D721Med (cell line): Measurements from ENCODE around the gene HTR1E.
"Not testable (repeated sequence)": the region's sequence is repeated elsewhere in the genome, so short reads cannot be mapped to it uniquely, and the experiment has no call there.

ENCODE experiments used
- DNase-seq: peaks from one replicate; pipeline ENCODE4 v3.0.0; 2011; ENCODE audit warnings: low spot score; ENCODE audit not compliant: insufficient read length
- FAIRE-seq: peaks from 2 replicates; lab custom pipeline; 2011; peaks lifted over from hg19 to GRCh38; lab: Jason Lieb, UNC
- TF ChIP-seq, protein P1 (sequence below): IDR thresholded peaks from 2 replicates; pipeline ENCODE4 v1.5.1; 2012; ENCODE audit warnings: mild to moderate bottlenecking, control low read depth; ENCODE audit not compliant: insufficient read depth; ENCODE audit errors: missing control alignments

HTR1E gene

GRCh38 chr6:86978251-86978650 lies 40.9 kb downstream of the HTR1E start:
- DNase-seq (no peak), FAIRE-seq (no peak)
- TF ChIP-seq, protein P1, sequence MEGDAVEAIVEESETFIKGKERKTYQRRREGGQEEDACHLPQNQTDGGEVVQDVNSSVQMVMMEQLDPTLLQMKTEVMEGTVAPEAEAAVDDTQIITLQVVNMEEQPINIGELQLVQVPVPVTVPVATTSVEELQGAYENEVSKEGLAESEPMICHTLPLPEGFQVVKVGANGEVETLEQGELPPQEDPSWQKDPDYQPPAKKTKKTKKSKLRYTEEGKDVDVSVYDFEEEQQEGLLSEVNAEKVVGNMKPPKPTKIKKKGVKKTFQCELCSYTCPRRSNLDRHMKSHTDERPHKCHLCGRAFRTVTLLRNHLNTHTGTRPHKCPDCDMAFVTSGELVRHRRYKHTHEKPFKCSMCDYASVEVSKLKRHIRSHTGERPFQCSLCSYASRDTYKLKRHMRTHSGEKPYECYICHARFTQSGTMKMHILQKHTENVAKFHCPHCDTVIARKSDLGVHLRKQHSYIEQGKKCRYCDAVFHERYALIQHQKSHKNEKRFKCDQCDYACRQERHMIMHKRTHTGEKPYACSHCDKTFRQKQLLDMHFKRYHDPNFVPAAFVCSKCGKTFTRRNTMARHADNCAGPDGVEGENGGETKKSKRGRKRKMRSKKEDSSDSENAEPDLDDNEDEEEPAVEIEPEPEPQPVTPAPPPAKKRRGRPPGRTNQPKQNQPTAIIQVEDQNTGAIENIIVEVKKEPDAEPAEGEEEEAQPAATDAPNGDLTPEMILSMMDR: no peak

DNA sequence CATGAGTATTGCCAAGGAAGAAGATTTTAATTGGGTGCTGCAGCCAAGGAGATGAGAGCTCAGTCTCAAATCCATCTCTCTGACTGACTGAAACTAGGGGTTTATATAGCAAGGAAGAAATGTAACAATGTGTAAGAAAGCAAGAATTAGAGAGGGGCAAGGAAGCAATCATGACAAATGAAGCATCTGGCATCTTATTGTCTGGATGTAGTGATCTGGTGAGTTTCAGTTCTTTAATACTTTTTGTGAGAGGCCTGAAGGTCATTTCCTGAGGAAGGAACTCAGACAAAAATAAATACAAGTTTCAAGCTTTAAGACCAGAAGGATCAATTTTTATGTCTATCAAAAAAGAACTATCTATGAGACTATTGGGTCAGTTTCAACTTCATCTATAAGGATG lies 64.2 kb downstream of the HTR1E start:
- FAIRE-seq (no peak), DNase-seq (no peak)
- TF ChIP-seq, protein P1: no peak

DNA sequence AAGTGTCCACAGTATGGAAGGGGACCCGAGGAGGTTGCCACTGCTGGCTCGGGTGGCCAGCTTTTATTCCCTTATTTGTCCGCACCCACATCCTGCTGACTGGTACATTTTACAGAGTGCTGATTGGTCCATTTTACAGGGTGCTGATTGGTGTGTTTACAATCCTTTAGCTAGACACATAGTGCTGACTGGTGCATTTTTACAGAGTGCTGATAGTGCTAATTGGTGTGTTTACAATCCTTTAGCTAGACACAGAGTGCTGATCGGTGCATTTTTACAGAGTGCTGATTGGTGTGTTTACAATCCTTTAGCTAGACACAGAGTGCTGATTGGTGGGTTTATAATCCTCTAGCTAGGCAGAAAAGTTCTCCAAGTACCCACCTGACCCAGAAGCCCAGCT lies 65.1 kb downstream of the HTR1E start:
- DNase-seq, FAIRE-seq: not testable (repeated sequence)

GRCh38 chr6:87006541-87006940 lies 69.2 kb downstream of the HTR1E start:
- not testable (repeated sequence) for FAIRE-seq, DNase-seq

- DNase-seq, FAIRE-seq: not testable (repeated sequence)
Measured at GRCh38 chr6:87009581-87009980, 72.3 kb downstream of the HTR1E start.

DNA sequence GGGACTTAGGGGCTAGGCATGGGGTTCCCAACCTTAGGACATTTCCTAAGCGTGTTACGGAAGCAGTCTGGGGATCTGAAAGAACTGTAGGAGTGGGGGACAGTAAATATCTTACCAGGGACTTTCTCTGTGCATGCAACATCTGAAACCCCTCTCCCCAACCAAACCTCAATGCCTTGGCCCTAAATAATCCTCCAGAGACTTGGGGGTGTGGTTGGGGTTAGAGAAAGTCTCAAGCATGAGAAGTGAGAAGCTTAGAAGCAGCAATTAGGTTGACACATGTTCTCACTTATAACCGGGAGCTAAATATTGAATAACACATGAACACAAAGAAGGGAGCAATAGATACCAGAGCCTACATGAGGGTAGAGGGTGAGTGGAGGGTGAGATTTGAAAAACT lies 74.7 kb downstream of the HTR1E start:
- FAIRE-seq (no peak), DNase-seq (no peak)
- TF ChIP-seq, protein P1: no peak

DNA sequence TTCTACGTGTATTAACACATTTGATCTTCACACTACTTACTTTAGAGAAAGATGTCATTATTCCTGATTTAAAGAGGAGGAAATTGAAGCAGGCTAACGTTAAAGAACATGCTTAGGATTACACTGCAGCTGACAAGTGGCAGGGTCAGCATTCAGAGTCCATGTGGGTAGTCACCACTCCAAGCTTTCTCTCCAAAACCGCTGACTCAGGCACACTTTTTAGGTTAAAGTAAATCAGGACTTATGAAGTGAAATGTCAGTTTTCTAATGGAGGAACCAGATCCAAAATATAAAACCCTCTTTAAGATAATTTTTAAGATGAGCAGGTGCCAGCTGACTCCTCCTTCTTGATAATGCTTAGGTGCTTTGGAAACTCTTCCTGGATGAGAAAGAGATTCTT lies 75.4 kb downstream of the HTR1E start:
- TF ChIP-seq, protein P1: no peak
- FAIRE-seq: no peak

GRCh38 chr6:87016772-87017171 lies 79.4 kb downstream of the HTR1E start:
- TF ChIP-seq, protein P1: no peak
- no peak for DNase-seq
- no peak for FAIRE-seq

More for the DNA sequence above, 75.4 kb downstream of the HTR1E start:
- DNase-seq: no peak

GRCh38 chr6:87027021-87027420 lies 89.7 kb downstream of the HTR1E start:
- DNase-seq (no peak), FAIRE-seq (no peak)
- TF ChIP-seq, protein P1: no peak
